ENCODE measurements around the gene MKRN1. TPM values are rescaled to one million over a fixed set of nuclear protein-coding genes. Genes with fewer than 3 reads are reported as not detected.
"Not testable (repeated sequence)": the region's sequence is repeated elsewhere in the genome, so short reads cannot be mapped to it uniquely, and the experiment has no call there.

The MKRN1 gene
- total and polyA plus RNA-seq, 5 donors, result 53.1 to 128 (median 98.7) TPM

DNA sequence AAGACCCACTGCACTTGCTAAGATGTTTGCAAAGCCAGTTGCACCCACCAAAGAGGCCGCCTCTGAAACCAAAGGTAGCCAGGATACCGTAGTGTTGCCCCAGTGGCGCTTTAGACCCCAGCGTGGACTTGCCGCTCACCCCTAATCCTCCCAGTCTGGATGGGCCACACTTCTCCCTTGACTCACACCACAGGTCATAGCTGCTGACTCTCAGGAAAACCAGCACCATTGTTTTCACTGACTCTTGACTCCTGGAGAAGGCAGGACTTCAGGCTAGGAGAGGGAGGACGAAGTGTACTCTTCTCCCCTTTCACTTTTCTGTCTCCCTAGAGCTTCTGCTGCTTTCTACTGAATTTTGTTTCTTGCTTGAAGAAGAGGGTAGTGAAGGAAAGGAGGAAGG is 53.2 kb downstream of the MKRN1 start:
- Histone ChIP-seq H3K4me3 (ENCODE audit: low read length) (no peak overlapping the region), H3K27me3 (ENCODE audit: control insufficient read depth, insufficient read depth) (no peaks in the 10 kb centered on the region), H3K4me1 (ENCODE audit: control insufficient read depth, insufficient read depth, low read length) (peaks cover 2% of the 10 kb centered on the region), H3K9me3 (ENCODE audit: control insufficient read depth, low read length) (no peaks in the 10 kb centered on the region), H3K27ac (ENCODE audit: low read length) (no peak overlapping the region)
- intact Hi-C loops (cut with DNase I), result no loop called here
- DNase-seq (no peak), ATAC-seq (peak in 1 of 2 donors; percentile 83)
- 86% methylated on average over 6 of the region's 6 CpGs for WGBS

DNA sequence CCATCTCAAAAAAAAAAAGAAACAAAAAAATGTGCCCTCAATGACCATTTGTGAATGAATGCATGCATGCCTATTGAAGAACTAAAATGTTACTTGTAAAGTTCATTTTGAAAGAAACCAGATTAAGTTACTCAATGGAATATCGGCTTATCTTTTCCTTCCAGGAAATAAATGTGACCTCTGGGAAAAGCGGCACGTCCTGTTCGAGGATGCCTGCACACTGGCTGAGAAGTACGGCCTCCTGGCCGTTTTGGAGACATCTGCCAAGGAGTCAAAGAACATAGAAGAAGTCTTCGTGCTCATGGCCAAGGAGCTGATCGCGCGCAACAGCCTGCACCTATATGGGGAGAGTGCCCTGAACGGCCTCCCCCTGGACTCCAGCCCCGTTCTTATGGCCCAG is 53.6 kb downstream of the MKRN1 start:
- peak in 1 of 3 donors; percentile 58 for DNase-seq
- Histone ChIP-seq H3K27ac (ENCODE audit: low read length) (no peak overlapping the region), H3K4me3 (ENCODE audit: low read length) (no peak overlapping the region), H3K9me3 (ENCODE audit: control insufficient read depth, low read length) (no peaks in the 10 kb centered on the region), H3K4me1 (ENCODE audit: control insufficient read depth, insufficient read depth, low read length) (peaks cover 2% of the 10 kb centered on the region), H3K27me3 (ENCODE audit: control insufficient read depth, insufficient read depth) (no peaks in the 10 kb centered on the region)
- intact Hi-C loops (cut with DNase I), result no loop called here
- 52% methylated on average over 12 of the region's 12 CpGs for whole genome bisulfite sequencing
- ATAC-seq, result peak; percentile 60 to 83

DNA sequence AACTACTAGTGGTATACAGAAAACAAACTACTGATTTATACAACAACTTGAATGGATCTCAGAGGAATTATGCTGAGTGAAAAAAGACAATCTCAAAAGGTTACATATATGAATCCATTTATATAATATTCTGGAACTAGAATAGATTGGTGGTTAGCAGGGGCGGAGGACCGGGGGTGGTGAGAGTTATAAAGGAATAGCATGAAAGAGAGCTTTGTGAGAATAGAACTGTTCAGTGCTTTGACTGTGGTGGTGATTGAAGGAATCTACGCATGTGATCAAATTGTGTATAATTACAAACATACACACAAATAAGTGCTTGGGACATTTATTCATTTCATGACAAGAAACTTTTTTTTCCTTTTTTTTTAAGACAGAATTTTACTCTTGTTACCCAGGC is 55.8 kb downstream of the MKRN1 start:
- H3K4me1 ChIP-seq (ENCODE audit: control insufficient read depth, insufficient read depth, low read length), result peaks cover 2% of the 10 kb centered on the region
- 90% methylated on average over 3 of the region's 3 CpGs for WGBS
- no peaks in the 10 kb centered on the region for H3K27me3 ChIP-seq (ENCODE audit: control insufficient read depth, insufficient read depth)
- DNase-seq, result no peak
- no peak overlapping the region for H3K4me3 ChIP-seq (ENCODE audit: low read length)
- intact Hi-C loops (cut with DNase I), result no loop called here
- H3K9me3 ChIP-seq (ENCODE audit: control insufficient read depth, low read length), result no peaks in the 10 kb centered on the region
- no peak for ATAC-seq
- H3K27ac ChIP-seq (ENCODE audit: low read length), result no peak overlapping the region

DNA sequence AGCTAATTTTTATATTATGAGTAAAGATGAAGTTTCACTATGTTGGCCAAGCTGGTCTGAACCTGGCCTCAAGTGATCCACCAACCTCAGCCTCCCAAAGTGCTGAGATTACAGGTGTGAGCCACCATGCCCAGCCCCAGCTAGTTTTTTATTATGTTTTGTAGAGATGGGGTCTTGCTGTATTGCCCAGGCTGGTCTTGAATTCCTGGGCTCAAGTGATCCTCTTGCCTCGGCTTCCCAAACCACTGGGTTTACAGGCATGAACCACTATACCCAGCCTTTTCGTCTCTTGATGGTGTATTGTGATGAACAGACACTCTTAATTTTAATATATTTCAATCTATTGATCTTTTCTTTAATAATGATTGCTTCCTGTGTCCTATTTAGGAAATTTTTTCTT is 57.8 kb downstream of the MKRN1 start:
- H3K9me3 ChIP-seq (ENCODE audit: control insufficient read depth, low read length), result no peaks in the 10 kb centered on the region
- DNase-seq, result no peak
- WGBS, result 96% methylated on average over 2 of the region's 2 CpGs
- H3K27me3 ChIP-seq (ENCODE audit: control insufficient read depth, insufficient read depth), result no peaks in the 10 kb centered on the region
- intact Hi-C loops (cut with DNase I), result no loop called here
- H3K27ac ChIP-seq (ENCODE audit: low read length), result no peak overlapping the region
- peaks cover 2% of the 10 kb centered on the region for H3K4me1 ChIP-seq (ENCODE audit: control insufficient read depth, insufficient read depth, low read length)
- ATAC-seq, result no peak
- no peak overlapping the region for H3K4me3 ChIP-seq (ENCODE audit: low read length)

DNA sequence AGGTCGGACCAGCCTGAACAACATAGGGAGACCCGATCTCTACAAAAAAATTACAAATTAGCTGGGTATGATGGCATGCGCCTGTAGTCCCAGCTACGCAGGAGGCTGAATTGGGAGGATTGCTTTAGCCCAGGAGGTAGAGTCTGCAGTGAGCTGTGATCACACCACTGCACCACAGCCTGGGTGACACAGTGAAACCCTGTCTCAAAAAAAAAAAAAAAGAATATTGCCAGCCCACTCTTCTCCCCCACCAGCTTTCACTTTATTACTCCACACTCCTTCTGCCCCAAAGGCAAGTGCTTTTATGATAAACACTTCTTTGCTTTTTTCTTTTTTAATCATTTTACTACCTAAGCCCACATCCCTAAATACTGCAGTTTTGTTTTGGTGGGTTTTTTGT is 60.7 kb downstream of the MKRN1 start:
- no peaks in the 10 kb centered on the region for H3K9me3 ChIP-seq (ENCODE audit: control insufficient read depth, low read length)
- ATAC-seq (no peak), DNase-seq (no peak)
- no peaks in the 10 kb centered on the region for H3K4me1 ChIP-seq (ENCODE audit: control insufficient read depth, insufficient read depth, low read length)
- WGBS, result 92% methylated on average over 4 of the region's 4 CpGs
- H3K27me3 ChIP-seq (ENCODE audit: control insufficient read depth, insufficient read depth), result no peaks in the 10 kb centered on the region
- intact Hi-C loops (cut with DNase I), result no loop called here
- no peak overlapping the region for H3K27ac ChIP-seq (ENCODE audit: low read length)
- no peak overlapping the region for H3K4me3 ChIP-seq (ENCODE audit: low read length)

DNA sequence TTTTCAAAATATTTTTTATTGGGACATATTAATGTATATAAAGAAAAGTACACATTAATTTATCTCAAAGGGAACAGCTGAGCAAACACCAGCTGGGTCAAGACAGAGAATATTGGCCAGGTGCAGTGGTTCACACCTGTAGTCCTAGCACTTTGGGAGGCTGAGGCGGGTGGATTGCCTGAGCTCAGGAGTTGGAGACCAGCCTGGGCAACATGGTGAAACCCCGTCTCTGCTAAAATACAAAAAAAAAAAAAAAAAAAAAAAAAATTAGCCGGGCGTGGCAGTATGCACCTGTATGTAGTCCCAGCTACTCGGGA is 61.2 kb downstream of the MKRN1 start:
- H3K4me1 ChIP-seq (ENCODE audit: control insufficient read depth, insufficient read depth, low read length); ATAC-seq; H3K9me3 ChIP-seq (ENCODE audit: control insufficient read depth, low read length); H3K27me3 ChIP-seq (ENCODE audit: control insufficient read depth, insufficient read depth); H3K4me3 ChIP-seq (ENCODE audit: low read length); H3K27ac ChIP-seq (ENCODE audit: low read length); intact Hi-C loops (cut with DNase I); DNase-seq: not testable (repeated sequence)
- WGBS, result 90% methylated on average over 5 of the region's 5 CpGs

DNA sequence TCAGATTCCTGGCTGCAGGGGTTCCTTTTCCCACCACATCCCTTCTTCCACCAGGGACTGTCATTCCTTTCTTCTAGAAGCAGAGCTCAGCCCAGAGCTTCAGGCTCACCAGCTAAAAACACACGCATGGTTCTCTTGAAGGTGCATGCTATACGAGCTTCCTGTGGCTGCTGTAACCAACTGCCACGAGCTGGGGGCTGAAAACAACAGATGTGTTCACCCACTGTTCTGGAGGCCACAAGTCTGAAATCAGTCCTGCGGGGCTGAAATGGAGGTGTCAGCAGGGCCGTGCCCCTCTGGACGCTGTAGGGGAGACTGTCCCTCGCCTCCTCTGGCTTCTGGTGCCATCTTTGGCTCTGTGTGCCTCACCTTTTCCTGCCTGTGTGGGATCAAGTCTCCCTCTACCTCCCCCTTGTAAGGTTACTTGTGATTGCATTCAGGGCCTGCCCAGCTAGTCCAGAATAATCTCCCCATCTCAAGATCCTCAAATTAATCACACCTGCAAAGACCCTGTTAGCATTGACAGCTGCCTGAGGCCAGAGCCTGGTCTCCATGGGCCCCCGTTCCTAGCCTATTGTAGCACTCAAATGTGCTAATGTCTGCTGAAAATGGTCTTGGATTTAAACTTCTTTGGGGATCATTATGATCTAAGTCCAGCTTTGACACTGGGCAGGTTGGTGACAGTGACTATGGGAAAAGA is 61.7 kb downstream of the MKRN1 start:
- no peak for ATAC-seq
- no peaks in the 10 kb centered on the region for H3K27me3 ChIP-seq (ENCODE audit: control insufficient read depth, insufficient read depth)
- no peak overlapping the region for H3K27ac ChIP-seq (ENCODE audit: low read length)
- no peak for DNase-seq
- 74% methylated on average over 8 of the region's 8 CpGs for WGBS
- intact Hi-C loops (cut with DNase I), result no loop called here
- no peaks in the 10 kb centered on the region for H3K9me3 ChIP-seq (ENCODE audit: control insufficient read depth, low read length)
- no peak overlapping the region for H3K4me3 ChIP-seq (ENCODE audit: low read length)
- H3K4me1 ChIP-seq (ENCODE audit: control insufficient read depth, insufficient read depth, low read length), result no peaks in the 10 kb centered on the region

DNA sequence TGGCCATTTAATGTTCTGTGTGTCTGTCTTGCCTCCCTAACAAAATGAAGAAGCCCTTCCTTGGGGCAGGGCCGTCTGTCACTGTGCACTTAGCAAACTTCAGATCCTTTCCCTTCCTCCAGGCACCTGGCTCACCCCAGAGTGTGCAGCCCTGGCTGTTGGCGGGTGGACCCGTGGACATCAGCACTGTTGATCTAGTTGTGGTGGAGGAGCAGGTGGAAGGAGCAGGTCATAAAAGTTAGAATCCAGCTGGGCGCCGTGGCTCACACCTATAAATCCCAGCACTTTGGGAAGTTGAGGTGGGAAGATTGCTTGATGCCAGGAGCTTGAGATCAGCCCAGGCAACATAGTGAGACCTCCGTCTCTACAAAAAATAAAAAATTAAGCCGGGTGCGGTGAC is 62.7 kb downstream of the MKRN1 start:
- no peak for DNase-seq
- H3K4me3 ChIP-seq (ENCODE audit: low read length), result no peak overlapping the region
- WGBS, result 88% methylated on average over 8 of the region's 8 CpGs
- H3K27ac ChIP-seq (ENCODE audit: low read length), result no peak overlapping the region
- H3K9me3 ChIP-seq (ENCODE audit: control insufficient read depth, low read length), result no peaks in the 10 kb centered on the region
- intact Hi-C loops (cut with DNase I), result no loop called here
- H3K4me1 ChIP-seq (ENCODE audit: control insufficient read depth, insufficient read depth, low read length), result no peaks in the 10 kb centered on the region
- ATAC-seq, result no peak
- H3K27me3 ChIP-seq (ENCODE audit: control insufficient read depth, insufficient read depth), result no peaks in the 10 kb centered on the region

DNA sequence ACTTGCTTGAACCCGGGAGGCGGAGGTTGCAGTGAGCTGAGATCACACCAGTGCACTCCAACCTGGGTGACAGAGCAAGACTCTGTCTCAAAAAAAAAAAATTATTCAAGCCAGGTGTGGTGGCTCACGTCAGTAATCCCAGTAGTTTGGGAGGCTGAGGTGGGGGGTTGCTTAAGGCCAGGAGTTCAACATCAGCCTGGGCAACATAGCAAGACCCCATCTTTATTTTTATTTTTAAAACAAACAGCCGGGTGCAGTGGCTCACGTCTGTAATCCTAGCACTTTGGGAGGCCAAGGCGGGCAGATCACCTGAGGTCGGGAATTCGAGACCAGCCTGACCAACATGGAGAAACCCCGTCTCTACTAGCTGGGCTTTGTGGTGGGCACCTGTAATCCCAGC is 63.5 kb downstream of the MKRN1 start:
- 93% methylated on average over 9 of the region's 9 CpGs for WGBS
- intact Hi-C loops (cut with DNase I); ATAC-seq; H3K4me3 ChIP-seq (ENCODE audit: low read length); DNase-seq; H3K9me3 ChIP-seq (ENCODE audit: control insufficient read depth, low read length); H3K27ac ChIP-seq (ENCODE audit: low read length); H3K27me3 ChIP-seq (ENCODE audit: control insufficient read depth, insufficient read depth); H3K4me1 ChIP-seq (ENCODE audit: control insufficient read depth, insufficient read depth, low read length): not testable (repeated sequence)

DNA sequence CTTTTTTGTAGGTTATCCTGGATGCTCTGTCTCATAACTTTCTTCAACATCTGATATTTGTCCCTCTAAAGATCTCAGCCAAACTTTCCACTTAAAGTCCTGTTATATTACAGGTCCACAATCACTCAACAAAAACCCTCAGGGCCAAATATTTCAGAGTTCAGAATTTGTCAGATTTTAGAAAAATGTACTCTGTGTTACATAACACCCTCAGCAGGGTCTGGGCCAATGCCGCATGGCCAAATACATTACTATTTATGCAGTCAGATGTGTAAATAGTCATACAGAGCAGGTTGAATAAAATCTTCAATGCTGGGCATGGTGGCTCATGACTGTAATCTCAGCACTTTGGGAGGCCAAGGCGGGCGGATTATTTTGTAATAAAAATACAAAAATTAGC is 63.9 kb downstream of the MKRN1 start:
- no peaks in the 10 kb centered on the region for H3K4me1 ChIP-seq (ENCODE audit: control insufficient read depth, insufficient read depth, low read length)
- H3K27me3 ChIP-seq (ENCODE audit: control insufficient read depth, insufficient read depth), result no peaks in the 10 kb centered on the region
- ATAC-seq (no peak), DNase-seq (no peak)
- H3K9me3 ChIP-seq (ENCODE audit: control insufficient read depth, low read length), result no peaks in the 10 kb centered on the region
- 94% methylated on average over 3 of the region's 3 CpGs for WGBS
- no peak overlapping the region for H3K4me3 ChIP-seq (ENCODE audit: low read length)
- intact Hi-C loops (cut with DNase I), result no loop called here
- no peak overlapping the region for H3K27ac ChIP-seq (ENCODE audit: low read length)

DNA sequence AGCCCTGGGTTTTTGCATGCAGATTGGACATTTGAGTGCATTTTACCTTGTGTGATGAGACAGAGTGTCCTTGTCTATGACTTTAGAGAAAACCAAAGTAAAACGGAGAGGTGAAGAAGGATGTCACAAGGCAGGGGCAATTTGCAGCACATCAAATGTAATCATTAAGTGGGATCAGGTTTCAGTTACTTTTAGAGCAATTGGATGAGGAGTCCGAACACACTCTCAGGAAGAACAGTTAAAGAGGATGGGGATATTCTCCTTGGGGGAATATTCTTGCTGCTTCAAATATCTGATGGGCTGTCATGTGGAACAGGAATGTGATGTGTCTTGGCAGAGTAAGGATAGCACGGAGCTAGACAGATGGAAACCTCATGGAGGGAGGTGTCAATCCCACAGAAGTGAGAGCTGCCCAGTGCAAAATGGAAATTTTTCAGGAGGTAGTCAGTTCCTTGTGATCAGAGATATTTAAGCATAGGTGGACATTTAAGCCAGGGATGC is 74.7 kb downstream of the MKRN1 start:
- H3K4me1 ChIP-seq (ENCODE audit: control insufficient read depth, insufficient read depth, low read length), result no peaks in the 10 kb centered on the region
- peaks cover 3% of the 10 kb centered on the region for H3K27me3 ChIP-seq (ENCODE audit: control insufficient read depth, insufficient read depth)
- no peak for ATAC-seq
- H3K27ac ChIP-seq (ENCODE audit: low read length), result no peak overlapping the region
- no peak overlapping the region for H3K4me3 ChIP-seq (ENCODE audit: low read length)
- intact Hi-C loops (cut with DNase I), result no loop called here
- no peak for DNase-seq
- H3K9me3 ChIP-seq (ENCODE audit: control insufficient read depth, low read length), result no peaks in the 10 kb centered on the region
- 40% methylated on average over 3 of the region's 3 CpGs for WGBS
